GM12892 (cell line): ENCODE measurements around the gene SLC43A3.
"Not testable (repeated sequence)": the region's sequence is repeated elsewhere in the genome, so short reads cannot be mapped to it uniquely, and the experiment has no call there.

Experiments
- DNase-seq: peaks from one replicate; pipeline ENCODE4 v3.0.0; 2011; ENCODE audit not compliant: insufficient read length
- FAIRE-seq: peaks from 2 replicates; lab custom pipeline; 2011; peaks lifted over from hg19 to GRCh38; lab: Jason Lieb, UNC
- POLR2A ChIP-seq: IDR thresholded peaks from 2 replicates; pipeline ENCODE4 v1.6.1; 2011; ENCODE audit warnings: low read depth, low read length, control low read depth
- POLR2AphosphoS5 ChIP-seq: IDR thresholded peaks from 2 replicates; pipeline ENCODE4 v1.6.1; 2011; ENCODE audit warnings: low read depth, low read length, control low read depth
- TAF1 ChIP-seq: IDR thresholded peaks from 2 replicates; pipeline ENCODE4 v1.6.1; 2011; ENCODE audit warnings: low read depth, mild to moderate bottlenecking, control low read depth, low read length, borderline replicate concordance

Gene SLC43A3

DNA sequence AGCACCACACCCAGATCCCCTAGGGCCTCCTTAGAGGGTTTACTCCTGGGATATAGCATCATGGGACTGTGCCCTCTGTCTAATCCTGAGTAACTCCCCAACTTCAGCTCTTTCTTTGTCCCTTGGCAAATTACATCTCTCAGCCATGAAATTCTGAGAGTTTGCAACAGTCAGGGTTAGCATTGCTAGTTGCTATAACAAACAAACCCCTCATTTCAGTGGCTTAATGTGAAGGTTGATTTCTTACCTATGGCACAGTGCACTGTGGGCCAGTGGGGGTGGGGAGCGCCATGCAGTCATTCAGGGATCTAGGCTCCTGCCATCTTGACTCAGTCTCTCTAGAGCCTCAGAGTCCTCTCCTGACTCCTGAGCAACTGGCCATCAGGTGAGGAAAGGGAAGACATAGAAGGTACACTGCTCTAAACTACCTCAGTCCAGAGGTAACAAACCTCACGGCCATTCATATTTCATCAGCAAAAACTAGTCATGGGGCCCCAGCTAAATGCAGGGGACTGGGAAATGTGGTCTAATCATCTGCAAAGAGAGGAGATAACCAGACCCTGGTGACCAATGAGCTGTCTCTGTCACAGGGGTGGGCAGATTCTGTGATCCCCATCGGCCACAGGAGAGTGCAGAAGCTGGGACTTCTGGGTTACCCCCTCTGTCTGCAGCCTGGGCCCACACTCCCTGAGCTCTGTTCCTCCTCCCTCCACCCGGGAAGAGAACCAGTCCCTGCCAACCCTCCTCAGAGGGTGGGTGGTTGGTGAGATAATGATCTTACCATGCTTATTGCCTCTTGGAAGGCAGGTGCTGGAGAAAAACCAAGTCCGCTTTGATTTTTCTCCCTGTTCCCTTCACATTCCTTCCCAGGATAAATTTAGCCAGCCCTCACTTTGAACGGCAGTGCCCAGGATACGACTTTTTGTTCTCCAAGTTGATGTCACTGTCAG is 63.5 kb downstream of the SLC43A3 start:
- TF ChIP-seq POLR2AphosphoS5 (no peak), TAF1 (no peak), POLR2A (no peak)
- DNase-seq = no peak
- no peak for FAIRE-seq

DNA sequence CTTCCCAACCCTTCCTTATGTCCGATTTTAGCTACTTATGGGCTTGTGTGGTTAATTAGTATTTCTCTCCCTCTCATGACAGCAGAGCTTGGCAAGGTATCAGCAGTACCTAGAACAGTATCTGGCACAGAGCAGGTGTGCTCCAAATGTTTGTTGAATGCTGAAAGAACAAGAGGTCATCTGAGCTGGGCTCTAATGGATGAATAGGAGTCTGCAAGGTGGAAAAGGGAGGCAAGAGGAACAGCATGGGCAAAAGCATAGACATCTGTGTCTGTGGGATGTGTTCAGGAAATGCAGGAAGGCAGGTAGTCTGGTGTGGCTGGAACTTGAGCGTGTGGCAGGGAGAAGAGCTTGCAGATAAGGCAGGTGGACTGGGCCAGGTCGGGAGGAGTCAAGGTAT is 65.0 kb downstream of the SLC43A3 start:
- FAIRE-seq (no peak), DNase-seq (no peak)
- no peak for TF ChIP-seq TAF1
- no peak for TF ChIP-seq POLR2AphosphoS5
- TF ChIP-seq POLR2A = no peak

DNA sequence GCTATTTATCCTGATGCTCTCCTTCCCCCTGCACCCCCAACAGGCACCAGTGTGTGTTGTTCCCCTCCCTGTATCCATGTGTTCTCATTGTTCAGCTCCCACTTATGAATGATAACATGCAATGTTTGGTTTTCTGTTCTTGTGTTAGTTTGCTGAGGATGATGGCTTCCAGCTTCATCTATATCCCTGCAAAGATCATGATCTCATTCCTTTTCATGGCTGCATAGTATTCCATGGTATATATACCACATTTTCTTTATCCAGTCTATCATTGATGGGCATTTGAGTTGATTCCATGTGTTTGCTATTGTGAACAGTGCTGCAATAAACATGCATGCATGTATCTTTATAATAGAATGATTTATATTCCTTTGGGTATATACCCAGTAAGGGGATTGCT is 65.5 kb downstream of the SLC43A3 start:
- not testable (repeated sequence) for FAIRE-seq, DNase-seq

DNA sequence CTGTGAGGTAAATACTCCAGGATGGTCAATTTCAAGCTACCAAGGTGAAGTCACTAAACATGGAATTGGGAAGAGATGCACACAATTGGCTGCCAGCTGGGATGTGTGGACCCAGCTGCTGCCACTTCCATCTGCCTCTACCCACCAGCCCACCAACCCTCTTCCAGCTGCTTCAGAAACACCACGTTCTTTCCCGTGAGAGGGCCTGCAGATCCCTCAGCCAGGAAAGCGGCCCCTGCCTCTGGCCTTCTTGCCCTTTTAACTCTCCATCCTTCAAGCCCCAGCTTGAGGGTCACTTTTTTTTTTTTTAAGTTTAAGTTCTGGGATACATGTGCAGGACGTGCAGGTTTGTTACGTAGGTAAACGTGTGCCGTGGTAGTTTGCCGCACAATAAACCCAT is 65.9 kb downstream of the SLC43A3 start:
- no peak for TF ChIP-seq TAF1
- TF ChIP-seq POLR2A = no peak
- no peak for TF ChIP-seq POLR2AphosphoS5
- FAIRE-seq = no peak
- no peak for DNase-seq

DNA sequence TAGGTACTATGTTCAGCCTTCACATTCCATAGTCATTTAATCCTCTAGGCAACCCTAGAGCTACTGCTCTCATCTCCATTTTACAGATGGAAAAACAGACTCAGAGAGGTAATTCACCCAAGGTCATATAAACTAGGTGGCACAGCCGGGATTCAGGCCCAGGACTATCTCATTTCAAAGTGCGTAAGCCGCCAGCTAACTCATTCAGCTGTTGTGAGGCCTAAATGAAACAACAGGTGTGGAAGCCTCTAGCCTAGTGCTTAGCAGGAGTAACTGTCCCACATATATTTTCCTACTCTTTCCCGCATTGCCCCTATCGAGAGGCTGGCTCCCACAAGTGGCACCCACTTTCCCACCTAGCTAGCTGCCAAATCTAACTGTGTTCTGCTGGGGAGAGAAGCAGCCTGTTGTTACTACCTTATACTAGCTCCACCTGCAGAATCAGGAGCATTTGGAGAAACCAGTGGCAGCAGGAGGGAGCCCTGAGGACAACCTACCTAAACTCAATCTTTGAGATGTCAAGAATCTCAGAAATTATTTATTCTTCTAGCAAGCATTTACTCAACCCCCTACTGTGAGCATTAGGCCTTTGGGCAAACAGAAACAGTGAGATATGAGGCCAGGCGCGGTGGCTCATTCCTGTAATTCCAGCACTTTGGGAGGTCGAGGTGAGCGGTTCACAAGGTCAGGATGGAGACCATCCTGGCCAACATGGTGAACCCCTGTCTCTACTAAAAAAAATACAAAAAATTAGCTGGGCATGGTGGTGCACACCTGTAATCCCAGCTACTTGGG is 66.8 kb downstream of the SLC43A3 start:
- TF ChIP-seq POLR2A = no peak
- TF ChIP-seq TAF1 = no peak
- no peak for TF ChIP-seq POLR2AphosphoS5

DNA sequence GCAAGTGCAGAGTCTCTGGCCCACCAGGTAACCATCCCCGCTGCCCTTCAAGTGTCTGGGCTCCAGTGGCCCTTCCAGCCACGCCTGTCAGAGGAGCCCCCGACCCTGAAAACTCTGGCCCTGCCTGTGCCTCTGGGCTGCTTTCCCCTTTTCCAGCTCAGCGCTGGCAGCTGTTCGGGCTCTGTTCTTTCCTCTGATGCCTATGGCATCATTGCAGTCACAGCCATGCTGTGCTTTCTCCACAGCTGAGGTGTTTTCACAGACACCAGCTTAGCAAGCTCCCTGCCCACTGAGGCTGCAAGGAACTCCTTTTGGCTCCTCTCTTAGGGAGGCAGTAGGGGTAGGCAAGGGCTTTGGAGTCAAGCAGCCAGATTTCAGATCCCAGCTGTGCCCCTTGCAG is 67.5 kb downstream of the SLC43A3 start:
- DNase-seq (no peak), FAIRE-seq (no peak)
- TF ChIP-seq POLR2AphosphoS5 (no peak), POLR2A (no peak), TAF1 (no peak)

More for the DNA sequence above, 66.8 kb downstream of the SLC43A3 start:
- FAIRE-seq (no peak), DNase-seq (no peak)

DNA sequence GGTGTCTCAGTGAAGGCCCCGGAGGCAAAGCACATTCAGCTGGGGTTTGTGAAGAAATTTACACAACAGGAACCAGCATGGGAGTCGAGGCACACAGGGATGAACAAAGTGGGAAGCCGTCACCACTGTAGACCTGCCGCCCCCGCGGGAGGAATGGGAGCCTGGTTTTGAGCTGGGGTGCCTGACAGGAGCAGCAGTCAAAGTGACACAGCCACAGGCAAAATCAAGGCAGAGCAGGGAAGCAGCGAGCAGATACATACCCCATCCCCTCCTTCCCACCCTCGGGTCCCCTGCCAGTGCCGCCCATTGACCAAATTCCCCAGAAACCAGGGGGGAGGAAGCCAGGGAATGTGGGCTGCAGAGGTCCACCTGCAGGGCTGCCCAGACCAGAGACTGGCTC is 67.9 kb downstream of the SLC43A3 start:
- DNase-seq (no peak), FAIRE-seq (no peak)
- no peak for TF ChIP-seq POLR2A
- TF ChIP-seq TAF1 = no peak
- TF ChIP-seq POLR2AphosphoS5 = no peak

DNA sequence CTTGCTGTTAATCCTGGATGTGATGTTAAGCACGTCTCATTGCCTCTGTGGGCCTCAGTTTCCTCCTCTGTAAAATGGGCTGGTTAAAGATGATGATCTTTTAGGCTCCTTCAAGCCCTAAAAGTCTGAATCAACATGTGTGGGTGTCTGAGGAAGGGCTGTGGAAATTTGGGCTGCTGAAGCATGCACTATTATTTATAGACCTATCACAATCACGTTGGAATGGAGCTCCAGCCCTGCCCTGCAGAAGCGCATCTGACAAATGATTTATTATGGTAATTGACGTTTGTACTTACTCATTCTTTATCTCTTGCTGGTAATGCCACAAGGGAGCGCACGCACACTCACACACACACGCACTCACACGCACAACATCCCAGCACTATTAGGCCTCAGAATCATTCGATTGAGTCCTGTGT is 68.4 kb downstream of the SLC43A3 start:
- TF ChIP-seq TAF1 (no peak), POLR2AphosphoS5 (no peak), POLR2A (no peak)
- no peak for FAIRE-seq
- DNase-seq = no peak

DNA sequence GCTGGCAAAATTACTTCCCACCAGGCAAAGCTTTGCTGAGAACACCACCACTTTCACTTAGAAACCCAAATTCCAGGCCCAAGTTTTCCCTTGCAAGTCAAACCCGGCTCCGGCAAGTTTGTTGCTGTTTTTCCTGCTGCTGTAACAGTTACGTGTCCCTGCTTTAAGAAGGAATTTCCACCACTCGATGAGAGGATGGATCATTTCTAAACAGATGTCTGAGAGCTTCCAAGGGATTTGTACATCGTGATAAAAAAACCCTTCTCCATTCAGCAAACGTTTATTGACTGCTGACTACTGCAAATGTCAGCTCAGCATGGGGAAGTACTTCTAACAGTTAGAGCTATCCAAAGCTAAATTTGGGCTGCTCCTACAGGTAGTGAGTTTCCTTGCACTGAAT is 69.1 kb downstream of the SLC43A3 start:
- no peak for TF ChIP-seq POLR2AphosphoS5
- TF ChIP-seq POLR2A = no peak
- no peak for TF ChIP-seq TAF1
- DNase-seq (no peak), FAIRE-seq (peak; percentile 36)

DNA sequence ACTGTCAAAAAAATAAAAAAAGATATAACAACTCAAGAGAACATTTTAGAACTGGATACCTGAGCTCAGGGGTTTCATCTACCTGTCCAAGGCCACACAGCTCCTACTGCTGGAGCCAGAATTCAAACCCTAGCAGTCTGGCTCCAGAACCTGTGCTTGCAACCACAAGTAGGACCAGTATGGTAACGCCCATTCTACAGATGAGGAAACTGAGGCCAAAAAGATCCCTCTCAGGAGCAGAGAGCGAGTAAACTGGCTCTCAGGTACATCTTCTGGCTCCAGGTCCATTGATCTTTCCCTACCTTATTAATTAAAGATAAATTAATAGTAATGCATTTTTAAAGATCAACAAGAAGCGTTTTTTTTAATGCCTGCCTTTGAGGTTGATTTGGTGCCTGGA is 69.6 kb downstream of the SLC43A3 start:
- TF ChIP-seq TAF1 (no peak), POLR2A (no peak), POLR2AphosphoS5 (no peak)
- FAIRE-seq (no peak), DNase-seq (no peak)
